Skeletal muscle satellite cell (primary cell): ENCODE measurements around the gene ADD2.

ENCODE experiments used
- H3K27me3 ChIP-seq: 2 replicates; pipeline ENCODE4 v1.7.0; 2013; ENCODE audit warnings: low read length; ENCODE audit not compliant: control insufficient read depth, insufficient read depth
- H3K36me3 ChIP-seq: 2 replicates; pipeline ENCODE4 v1.7.0; 2013; ENCODE audit warnings: mild to moderate bottlenecking, control low read depth, low read length; ENCODE audit not compliant: insufficient read depth
- H3K4me1 ChIP-seq: 2 replicates; pipeline ENCODE4 v1.7.0; 2013; ENCODE audit warnings: low read length; ENCODE audit not compliant: control insufficient read depth, insufficient read depth
- H3K4me2 ChIP-seq: 2 replicates; pipeline ENCODE4 v1.7.0; 2013; ENCODE audit warnings: mild to moderate bottlenecking, low read length
- H3K4me3 ChIP-seq: 2 replicates; pipeline ENCODE4 v1.7.0; 2013; ENCODE audit warnings: low read length
- H3K9ac ChIP-seq: 2 replicates; pipeline ENCODE4 v1.7.0; 2013; ENCODE audit warnings: mild to moderate bottlenecking, low read depth, low read length, moderate library complexity
- H3K9me3 ChIP-seq: replicated peaks from 2 replicates; pipeline ENCODE4 v1.7.0; 2013; ENCODE audit warnings: mild to moderate bottlenecking, control low read depth, low read length

ADD2 gene

DNA sequence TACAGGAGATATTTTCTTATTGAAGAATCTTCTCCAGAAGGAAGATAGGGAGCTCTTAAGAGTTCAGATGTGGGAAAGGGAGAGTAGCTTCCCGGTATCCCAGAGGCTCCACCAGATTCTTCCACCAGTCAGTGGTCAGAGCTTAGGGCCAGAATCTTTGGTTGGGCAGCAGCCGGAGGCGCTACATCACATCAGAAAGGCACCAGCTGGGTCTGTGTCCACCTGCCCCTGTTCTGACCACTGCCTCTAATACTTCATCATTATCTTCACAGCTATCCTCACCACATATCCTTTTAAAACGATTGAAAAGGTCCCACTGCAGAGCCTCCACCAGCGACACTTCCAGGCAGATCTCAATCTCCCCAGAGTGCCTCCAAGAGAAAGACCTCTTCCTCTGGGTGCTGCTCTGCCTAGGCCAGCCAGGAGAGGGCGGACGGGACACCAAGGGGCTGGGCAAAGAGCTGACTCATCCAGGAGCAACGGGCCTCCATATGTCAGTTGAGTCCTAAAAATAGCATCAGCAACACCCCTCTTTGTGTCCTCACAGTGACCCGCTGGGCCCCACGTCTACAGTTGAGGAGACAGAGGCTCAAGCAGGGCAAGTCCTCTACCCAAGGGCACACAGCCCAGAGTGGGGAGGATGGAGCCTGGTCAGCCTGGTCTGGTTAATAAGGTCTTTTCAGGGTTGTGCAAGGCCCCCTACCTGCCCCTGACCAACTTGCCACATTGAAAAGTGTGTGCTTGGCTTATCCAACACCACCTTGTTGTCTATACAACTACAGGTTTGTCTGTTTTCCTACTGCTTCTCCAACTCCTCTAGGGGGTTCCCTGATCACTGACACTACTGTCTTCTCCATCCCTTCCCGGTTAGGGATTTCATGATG is 81.2 kb downstream of the ADD2 start:
- H3K9ac ChIP-seq: no peak overlapping the region
- no peak overlapping the region for H3K4me2 ChIP-seq
- no peak overlapping the region for H3K4me3 ChIP-seq
- H3K36me3 ChIP-seq: no peaks in the 10 kb centered on the region
- no peaks in the 10 kb centered on the region for H3K9me3 ChIP-seq
- H3K4me1 ChIP-seq: no peaks in the 10 kb centered on the region
- peaks cover 11% of the 10 kb centered on the region for H3K27me3 ChIP-seq

GRCh38 chr2:70685771-70686171 is 82.2 kb downstream of the ADD2 start:
- peaks cover 14% of the 10 kb centered on the region for H3K27me3 ChIP-seq
- no peak overlapping the region for H3K4me3 ChIP-seq
- H3K4me1 ChIP-seq: no peaks in the 10 kb centered on the region
- no peaks in the 10 kb centered on the region for H3K9me3 ChIP-seq
- no peak overlapping the region for H3K4me2 ChIP-seq
- H3K36me3 ChIP-seq: no peaks in the 10 kb centered on the region
- H3K9ac ChIP-seq: no peak overlapping the region

GRCh38 chr2:70684846-70685622 is 83.0 kb downstream of the ADD2 start:
- Histone ChIP-seq H3K9ac (no peak overlapping the region), H3K4me2 (no peak overlapping the region), H3K4me1 (no peaks in the 10 kb centered on the region), H3K9me3 (no peaks in the 10 kb centered on the region), H3K27me3 (peaks cover 14% of the 10 kb centered on the region), H3K36me3 (no peaks in the 10 kb centered on the region), H3K4me3 (no peak overlapping the region)

DNA sequence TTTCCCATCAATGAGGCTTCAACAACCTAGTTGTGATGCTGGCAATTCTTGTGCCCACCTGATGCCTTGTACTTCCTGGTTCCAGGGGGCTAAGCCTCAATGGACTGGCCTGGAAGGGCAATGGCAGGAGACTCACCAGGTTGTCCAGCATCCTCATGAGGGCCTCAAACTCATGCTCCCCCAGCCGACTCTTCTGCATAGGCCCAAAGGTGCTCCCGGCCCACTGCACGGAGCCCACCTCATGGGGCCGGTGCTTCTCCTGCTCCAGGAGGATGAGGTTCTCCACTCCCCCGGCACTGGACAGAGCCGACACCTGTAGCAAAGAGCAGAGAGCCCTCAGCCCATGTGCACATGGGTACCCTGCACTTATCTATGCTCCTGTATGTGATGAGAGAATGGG is 84.5 kb downstream of the ADD2 start:
- no peak overlapping the region for H3K4me2 ChIP-seq
- no peaks in the 10 kb centered on the region for H3K4me1 ChIP-seq
- no peaks in the 10 kb centered on the region for H3K36me3 ChIP-seq
- H3K4me3 ChIP-seq: no peak overlapping the region
- H3K27me3 ChIP-seq: peaks cover 14% of the 10 kb centered on the region
- no peak overlapping the region for H3K9ac ChIP-seq
- H3K9me3 ChIP-seq: no peaks in the 10 kb centered on the region

DNA sequence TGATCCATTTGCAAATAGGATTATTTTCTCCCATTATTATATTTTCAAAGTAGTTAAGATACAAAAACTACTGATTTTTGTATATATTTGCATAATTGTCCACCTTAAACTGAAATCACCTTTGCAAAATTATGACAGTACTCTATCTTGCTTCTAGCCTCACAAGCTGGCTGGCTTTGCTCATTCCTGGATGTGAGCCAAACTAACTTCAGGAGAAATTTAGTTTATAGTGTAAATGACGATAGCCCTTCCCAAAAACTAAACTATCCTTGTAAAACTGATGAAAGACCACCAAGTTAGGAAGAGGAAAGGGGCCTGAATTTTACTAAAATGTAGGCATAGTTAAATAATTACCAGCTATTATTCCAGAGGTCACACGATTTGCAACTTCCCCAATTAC is 87.3 kb downstream of the ADD2 start:
- Histone ChIP-seq H3K9me3 (no peaks in the 10 kb centered on the region), H3K4me2 (no peak overlapping the region), H3K4me1 (no peaks in the 10 kb centered on the region), H3K4me3 (no peak overlapping the region), H3K36me3 (no peaks in the 10 kb centered on the region), H3K27me3 (peaks cover 9% of the 10 kb centered on the region), H3K9ac (no peak overlapping the region)

DNA sequence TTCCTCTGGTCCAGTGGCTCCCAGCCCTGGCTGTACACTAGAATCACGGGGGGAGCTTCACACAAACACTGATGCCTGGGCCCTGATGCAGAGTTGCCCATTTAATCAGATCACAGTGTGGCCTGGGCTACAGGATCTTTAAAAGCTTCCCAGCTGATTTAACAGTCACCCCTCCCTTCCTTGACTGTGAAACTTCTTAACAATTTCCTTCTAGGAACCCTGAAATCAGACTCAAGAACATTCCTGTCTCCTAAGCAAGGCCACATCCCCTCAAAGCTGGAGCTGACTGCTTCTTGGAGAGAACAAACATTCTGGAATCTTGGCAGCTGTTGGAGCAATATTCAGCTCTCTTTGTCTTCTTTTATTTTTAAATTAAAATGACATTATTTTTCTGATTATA is 88.7 kb downstream of the ADD2 start:
- H3K4me1 ChIP-seq: no peaks in the 10 kb centered on the region
- H3K4me3 ChIP-seq: no peak overlapping the region
- no peak overlapping the region for H3K4me2 ChIP-seq
- no peak overlapping the region for H3K9ac ChIP-seq
- peaks cover 6% of the 10 kb centered on the region for H3K27me3 ChIP-seq
- no peaks in the 10 kb centered on the region for H3K9me3 ChIP-seq
- H3K36me3 ChIP-seq: no peaks in the 10 kb centered on the region

DNA sequence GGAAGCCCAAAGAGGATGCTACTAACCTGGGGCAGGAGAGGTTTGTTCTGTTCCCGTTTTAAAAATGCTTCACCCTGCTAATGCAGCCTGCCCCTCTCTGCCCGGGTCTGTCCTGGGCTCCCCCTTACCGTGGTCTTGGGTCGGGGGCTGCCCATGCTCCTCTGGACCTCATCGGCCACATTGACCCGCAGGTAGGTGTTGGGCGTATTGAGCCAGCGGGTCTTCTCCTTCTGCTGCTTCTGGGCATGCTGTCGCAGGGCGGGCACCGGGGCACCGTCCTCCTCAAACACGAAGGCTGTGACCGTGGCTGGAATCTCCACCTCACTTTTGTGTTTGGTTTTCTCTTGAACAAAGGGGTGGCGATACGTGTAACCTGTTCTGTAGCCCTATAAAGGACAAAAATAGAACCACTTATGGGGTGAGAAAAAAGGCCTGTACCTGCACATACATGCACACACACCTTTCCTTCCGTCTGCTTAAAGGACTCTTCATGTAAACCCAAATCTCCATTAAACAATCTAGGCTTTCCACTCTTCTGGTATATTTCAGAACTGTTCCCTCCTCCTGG is 89.3 kb downstream of the ADD2 start:
- no peak overlapping the region for H3K9ac ChIP-seq
- H3K4me1 ChIP-seq: no peaks in the 10 kb centered on the region
- no peaks in the 10 kb centered on the region for H3K9me3 ChIP-seq
- no peak overlapping the region for H3K4me2 ChIP-seq
- H3K27me3 ChIP-seq: peaks cover 6% of the 10 kb centered on the region
- H3K36me3 ChIP-seq: no peaks in the 10 kb centered on the region
- H3K4me3 ChIP-seq: no peak overlapping the region

GRCh38 chr2:70676301-70677035 is 91.5 kb downstream of the ADD2 start:
- Histone ChIP-seq H3K9ac (no peak overlapping the region), H3K4me2 (no peak overlapping the region), H3K9me3 (no peaks in the 10 kb centered on the region), H3K27me3 (peaks cover 6% of the 10 kb centered on the region), H3K4me1 (no peaks in the 10 kb centered on the region), H3K36me3 (no peaks in the 10 kb centered on the region), H3K4me3 (no peak overlapping the region)

- Histone ChIP-seq H3K36me3 (no peaks in the 10 kb centered on the region), H3K4me2 (no peak overlapping the region), H3K9ac (no peak overlapping the region), H3K4me3 (no peak overlapping the region), H3K4me1 (no peaks in the 10 kb centered on the region), H3K27me3 (peaks cover 4% of the 10 kb centered on the region), H3K9me3 (no peaks in the 10 kb centered on the region)
Measured at GRCh38 chr2:70675862-70676261, 92.1 kb downstream of the ADD2 start.

GRCh38 chr2:70674636-70675430 is 93.2 kb downstream of the ADD2 start:
- no peaks in the 10 kb centered on the region for H3K36me3 ChIP-seq

More at GRCh38 chr2:70674636-70675430, 93.2 kb downstream of the ADD2 start:
- no peak overlapping the region for H3K4me2 ChIP-seq
- H3K9ac ChIP-seq: no peak overlapping the region
- H3K9me3 ChIP-seq: no peaks in the 10 kb centered on the region
- H3K27me3 ChIP-seq: peaks cover 4% of the 10 kb centered on the region
- no peak overlapping the region for H3K4me3 ChIP-seq
- no peaks in the 10 kb centered on the region for H3K4me1 ChIP-seq
